ENCODE results near the gene NPTX1.
A peak's percentile ranks its signal among the peaks of the same experiment; 100 is the strongest.

The NPTX1 gene

DNA sequence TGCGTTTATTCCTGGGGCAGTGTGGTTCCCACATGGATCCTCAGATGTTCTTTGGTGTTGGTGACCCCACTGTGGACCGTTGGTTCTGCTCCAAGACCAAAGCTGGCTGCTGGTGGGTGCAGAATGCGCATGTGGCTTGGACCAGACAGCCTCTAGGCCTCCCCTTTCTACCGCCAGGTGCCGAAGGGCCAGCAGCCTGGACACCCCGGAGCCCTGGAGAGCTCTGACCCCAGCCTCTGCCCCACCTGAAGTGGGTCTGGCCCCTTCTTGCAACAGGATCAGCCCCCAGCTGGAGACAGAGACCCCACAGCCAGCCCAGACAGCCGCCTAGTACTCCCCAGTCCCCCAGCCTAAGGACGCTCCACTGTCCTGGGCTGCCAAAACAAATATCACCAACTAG lies 18.4 kb downstream of the NPTX1 start:
- DNase-seq (ENCODE audit: low spot score): no peak

DNA sequence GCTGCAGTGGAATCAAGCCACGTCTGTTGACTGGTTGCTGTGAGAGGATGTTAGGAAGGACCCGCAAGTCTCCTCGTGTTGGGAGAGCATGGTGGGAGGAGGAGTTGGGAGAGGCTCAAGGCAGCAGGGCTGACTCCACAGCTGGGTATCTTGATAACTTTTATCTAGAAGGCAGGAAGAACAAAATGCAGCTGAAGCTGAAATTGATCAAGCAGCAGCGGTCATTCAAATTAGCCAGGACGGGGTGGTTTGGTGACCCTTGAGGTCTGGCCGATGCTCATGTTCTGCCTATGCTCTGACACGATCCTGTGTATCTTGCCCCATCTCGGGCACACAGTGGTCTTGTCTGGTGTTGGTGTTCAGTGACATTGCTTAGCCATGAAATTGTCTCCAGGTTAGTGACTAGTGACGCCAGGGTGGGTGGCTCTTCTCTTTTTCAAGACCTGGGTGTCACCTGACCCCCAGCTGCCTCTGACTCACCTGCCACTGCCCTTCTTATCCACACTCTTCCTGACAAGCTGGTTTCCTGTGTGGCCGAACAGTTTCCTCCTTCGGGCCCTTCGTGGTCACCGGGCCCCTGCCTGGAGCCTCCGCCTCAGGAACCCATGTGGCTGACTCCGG lies 19.1 kb downstream of the NPTX1 start:
- DNase-seq (ENCODE audit: low spot score): no peak

DNA sequence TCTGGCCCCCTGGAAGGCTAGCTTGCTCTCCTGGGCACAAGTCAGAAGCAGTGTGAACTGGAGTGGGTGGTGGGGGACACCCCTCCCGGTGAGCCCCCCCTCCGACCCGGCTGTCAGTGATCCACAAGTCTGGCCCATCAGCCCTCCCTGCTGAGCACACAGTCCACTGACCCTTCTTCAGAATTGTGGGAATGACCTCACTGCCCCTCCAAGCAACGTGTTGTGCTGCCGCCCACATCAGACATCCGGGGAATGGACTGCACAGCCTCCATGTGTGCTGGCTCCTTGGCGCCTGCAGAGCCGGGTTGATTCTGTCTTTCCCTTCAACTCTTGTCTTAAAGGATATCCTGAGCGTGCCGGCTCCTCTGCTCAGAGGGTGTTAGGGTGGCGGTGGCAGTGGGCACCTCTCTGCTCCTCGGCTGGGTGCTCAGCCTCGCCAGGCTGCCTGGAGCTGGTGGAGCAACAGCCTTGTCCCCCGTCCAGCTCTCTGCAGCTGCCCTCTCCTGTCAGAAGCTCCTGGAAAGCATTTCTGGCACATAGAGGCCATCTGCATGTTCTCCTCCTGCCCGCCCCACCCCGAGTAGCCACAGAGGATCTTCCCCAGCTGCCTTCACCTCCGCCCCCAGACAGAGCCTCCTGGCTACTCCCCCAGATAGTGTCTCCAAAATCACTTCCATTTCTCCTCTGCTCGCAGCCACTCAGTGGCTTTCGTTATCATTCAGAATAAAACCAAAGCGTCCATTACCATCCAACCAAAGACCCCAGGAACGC lies 19.8 kb downstream of the NPTX1 start:
- no peak for DNase-seq (ENCODE audit: low spot score)

DNA sequence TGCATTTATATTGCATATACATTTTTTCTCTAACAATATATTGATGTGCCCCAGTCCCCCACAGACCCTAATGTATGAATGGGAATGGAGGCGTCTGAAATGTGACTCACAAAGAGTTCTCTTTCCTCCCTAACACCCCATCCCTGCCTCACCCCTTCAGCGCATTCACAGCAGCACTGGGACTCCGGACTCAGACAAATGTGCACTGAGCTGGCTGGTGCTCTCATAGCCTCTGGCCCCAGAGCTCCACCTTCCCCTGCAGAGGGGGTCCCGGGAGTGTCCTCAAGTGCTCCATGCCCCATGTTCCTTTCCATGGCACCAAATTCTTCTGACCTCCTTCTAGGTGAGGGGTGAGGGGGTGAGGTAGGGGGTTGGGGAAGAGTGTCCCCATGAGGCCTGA lies 20.6 kb downstream of the NPTX1 start:
- no peak for DNase-seq (ENCODE audit: low spot score)

DNA sequence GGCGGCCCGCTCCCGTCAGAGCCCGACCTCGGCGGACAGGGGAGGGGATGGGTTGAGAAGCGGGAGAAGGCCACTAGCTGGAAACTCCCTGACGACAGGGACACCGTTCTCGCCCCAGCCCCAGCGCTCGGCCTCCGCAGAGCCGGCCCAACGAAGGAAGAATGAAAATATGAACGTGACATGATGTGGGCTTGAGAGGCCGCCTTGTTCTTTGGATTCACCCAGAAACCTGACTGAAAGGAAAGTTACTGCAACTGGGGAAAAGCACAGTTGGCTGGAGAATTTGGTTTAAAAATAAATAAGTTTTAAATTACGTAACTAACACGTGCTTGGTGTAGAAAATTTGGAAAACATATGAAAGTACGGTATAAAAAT lies 21.1 kb downstream of the NPTX1 start:
- no peak for DNase-seq (ENCODE audit: low spot score)

DNA sequence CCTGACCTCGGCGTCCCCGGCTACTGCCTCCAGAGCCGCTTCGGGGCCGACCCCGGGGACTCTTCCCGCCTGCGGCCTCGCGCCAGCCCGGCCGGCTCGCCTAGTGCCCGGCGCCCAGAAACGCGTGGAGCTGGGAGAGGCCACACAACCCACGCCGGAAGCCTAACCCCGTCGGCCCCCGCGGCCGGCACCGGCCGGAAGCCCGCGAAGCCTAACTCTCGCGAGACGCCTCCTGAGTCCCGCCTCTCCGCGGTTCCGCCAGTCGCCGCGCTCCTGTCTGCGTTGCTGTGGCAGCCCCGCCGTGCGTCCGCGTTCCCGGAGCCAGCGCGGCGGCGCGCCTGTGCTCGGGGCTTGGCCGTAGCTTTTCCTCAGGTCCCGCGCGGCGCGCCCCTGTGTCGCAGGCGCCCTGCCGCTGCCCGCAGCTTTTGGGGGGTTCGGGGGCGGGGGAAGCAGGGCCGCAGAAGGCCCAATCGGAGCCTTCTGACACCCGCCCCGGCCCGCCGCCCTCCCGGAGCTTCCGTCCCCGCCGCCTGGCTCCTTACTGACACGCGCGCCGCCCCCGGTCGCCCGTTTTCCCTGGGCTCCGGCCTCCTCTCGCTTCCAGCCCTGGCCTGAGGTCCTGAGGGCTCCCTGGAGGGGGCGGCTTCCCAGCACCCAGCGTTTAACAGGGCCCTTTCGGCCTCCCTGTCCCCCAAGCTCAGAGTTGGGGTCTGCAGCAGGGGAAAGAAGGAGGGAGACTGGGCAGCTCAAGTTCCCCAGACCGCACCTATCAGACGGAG lies 21.7 kb downstream of the NPTX1 start:
- DNase-seq (ENCODE audit: low spot score): peak; percentile 97

DNA sequence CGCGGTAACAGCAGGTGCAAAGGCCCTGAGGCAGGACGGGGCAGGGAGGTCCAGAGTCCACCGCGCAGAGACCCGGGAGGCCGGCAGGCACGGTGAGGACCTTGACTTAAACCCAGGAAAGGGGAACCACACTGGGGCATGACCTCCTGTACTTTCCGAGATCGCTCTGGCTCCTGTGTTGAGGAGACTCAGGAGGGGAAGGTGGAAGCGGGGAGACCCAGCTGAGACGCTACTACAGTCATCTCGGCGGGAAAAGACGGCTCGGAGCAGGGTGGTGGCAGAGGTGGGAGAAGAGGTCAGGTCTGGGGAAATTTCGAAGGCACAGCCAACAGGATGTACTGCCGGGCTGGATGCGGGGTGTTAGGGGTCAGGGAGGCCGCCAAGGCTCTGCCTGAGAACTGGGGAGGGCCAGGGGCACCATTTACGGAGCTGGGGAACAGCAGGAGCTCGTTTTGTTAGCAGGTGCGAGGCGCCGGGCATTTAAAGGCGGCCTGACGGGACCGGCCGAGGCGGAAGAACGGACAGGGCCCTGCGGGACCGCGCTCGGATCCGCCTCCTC lies 22.3 kb downstream of the NPTX1 start:
- no peak for DNase-seq (ENCODE audit: low spot score)

DNA sequence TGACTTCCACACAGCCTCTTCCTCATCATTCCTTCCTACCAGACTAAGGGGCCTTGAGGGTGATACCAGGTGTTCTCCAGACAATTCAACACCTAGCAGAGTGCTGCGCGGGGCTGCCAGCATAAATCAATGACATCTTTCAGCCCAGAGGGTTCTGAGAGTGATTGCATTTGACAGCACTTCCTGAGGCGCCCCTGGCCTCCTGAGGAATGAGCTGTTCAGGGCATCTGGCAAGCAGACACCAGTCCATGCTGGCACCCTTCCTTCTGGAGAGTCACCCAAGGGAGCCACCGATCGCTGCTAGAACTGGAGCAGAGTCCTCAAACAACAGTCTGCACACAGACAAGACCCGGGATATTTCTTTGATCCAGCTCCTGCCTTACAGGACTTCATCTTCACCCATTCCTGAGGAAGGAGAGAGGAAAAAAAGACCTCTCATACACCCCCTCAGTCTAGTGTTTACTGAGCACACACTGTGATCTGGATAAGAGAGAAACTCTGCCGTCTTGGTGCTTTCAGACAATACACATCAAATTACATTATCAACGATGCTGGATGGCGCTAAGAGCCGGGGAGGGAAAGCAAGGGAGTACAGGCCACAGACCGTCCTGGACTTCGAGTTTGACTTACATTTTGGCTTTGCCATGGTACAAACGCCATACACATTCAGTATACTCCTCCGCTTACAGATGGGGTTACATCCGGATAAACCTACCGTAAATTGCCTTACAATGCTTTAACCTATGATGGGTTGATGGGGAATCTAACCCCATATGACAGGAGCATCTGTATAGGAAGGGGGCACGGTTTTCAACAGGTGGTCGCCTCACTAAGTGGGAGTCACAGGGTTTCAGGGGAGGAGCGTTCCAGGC lies 23.0 kb downstream of the NPTX1 start:
- DNase-seq (ENCODE audit: low spot score): no peak

DNA sequence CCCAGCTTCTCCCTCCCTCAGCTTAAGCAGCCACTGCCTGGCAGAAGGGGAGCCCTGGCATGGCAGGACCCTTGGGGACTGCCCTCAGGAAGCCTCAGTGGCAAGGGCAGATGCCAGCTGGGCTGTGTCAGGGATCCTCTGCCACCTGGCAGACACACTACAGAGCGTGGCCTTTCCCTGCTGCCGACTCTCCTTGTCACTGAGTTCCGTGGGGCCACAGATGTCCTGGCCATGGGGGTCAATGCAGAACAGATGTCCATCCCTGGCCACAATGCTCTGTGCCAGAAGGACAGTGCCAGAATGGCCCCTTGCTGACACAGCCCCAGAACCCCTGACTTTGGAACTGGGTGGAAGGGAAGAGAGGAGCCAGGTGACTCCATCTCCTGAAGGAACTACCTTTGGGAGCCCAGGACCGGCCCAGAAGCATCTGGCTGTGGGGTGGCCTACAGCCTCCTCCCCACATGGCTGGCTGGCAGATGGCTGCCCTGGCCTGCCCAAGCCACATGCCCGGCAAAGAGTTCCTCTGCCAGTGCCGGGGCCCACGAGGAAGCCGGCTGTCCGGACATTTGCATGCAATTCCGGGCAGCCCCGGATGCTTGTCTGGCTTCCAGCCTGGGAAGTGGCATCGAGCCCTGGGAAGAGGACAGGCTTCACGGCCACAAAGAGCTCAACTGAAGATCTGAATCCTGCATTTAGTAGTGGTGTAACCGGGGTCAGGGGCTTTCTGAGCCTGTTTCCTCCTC lies 24.1 kb downstream of the NPTX1 start:
- no peak for DNase-seq (ENCODE audit: low spot score)

DNA sequence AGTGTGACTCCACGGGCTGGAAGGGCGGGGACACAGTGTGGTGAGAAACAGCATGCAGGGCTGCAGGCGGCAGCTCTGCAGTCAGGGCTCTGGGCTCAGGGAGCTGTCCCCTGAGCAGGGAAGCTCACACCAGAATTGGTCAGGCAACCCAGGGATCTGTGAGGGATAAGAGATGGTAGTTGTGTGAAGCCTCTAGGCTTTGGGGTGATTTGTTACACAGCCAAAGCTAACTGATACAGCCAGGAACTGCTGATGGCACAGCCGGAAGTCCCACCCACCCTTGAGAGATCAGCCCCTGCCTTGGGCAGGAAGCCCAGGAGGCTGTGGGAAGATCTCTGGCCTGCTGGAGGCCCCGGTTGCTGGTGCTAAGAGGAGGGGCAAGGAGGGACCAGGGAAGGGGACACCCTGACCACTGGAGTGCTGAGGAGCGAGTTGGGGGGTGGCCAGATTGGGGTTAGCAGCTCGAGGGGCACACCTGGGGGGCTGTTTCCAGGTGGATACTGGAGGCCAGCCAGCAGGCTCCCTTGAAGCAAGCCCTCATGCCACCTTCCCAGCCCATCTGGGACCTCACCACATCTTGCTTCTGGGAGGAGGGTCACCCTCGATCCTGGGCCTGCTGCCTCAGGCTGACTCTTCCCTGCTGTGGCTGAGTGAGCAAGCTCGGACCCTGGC lies 25.2 kb downstream of the NPTX1 start:
- no peak for DNase-seq (ENCODE audit: low spot score)

DNA sequence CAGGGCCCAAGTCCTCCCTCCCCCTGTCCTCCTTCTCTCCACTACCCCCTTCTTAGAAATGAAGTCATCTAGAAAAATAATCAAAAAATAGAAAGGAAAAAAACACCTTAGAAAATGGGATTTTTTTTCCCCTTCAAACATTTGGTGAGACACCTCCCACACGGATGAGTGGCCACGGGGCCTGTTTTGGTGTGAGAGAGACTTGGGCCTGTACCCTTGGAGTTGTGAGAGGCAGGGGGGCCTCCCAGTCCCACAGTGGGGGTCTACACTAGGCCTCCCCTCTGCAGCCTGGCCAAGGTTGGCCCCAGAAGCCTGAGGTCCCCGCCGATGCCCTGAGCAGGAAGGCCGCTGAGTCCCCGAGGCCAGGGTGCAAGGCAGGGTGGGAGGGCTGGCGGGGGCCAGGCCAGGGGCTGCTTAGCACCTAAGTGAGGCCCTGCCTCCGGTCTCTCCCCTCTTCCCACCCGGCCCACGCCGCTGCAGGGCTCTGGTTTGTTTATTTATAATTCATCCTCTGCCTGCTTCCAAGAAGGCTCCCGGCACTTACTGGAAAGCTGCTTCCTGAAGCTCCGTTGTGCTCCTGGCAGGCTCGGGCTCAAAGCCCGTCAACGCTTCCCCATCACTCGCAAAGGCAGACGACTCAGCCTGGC lies 26.4 kb downstream of the NPTX1 start:
- DNase-seq (ENCODE audit: low spot score): no peak

DNA sequence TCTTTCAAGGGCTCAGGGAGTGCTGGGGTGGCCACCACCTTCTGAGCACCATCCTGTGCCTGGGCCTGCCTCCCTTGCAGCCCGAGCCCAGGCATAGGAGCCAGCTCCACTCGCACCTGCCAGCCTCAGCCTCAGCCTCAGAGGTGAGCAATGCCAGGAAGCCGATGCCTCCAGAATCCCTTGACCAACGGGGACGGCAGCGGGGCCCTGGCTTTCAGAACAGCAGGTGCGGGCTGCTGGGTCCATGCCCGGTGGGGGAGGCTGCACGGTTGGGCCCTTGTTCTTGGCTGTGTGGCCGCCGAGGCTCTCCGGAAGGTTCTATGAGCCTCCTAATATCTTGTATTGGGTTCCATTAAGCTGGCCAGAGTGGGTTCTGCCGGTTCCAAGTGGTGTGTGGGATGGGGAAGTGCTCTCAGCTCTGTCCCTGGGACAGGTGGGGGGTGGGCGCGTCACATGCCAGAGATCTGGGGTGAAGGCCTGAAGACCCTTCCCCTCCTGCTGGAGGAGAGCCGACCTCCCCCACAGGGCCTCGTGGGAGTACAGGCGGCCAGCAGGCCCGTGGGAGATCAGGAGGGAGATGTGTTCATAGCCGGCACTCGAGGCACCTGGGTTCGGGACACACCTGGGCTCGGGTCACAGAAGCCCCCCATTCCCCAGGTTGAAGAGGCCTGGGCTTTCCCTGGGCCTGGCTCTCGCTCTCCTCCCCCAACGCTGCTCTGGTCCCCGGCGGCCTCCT lies 27.0 kb downstream of the NPTX1 start:
- DNase-seq (ENCODE audit: low spot score): no peak

DNA sequence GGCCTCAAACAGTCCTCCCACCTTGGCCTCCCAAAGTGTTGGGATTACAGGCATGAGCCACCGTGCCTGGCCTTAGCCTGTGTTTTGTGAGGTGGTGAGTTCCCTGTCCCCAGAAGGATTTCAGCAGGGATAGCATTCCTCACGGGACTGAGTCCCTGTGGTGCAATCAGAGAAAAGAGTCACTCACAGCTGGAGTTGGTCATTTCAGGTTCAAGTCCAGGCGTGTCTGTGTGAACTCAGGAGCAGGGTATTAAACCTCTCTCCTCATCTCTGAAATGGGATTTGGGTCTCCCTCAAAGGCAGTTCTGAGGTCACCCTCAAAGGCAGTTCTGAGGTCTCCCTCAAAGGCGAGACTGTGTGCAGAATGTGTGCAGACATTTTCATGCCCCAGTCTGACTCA lies 28.6 kb downstream of the NPTX1 start:
- DNase-seq (ENCODE audit: low spot score): no peak

DNA sequence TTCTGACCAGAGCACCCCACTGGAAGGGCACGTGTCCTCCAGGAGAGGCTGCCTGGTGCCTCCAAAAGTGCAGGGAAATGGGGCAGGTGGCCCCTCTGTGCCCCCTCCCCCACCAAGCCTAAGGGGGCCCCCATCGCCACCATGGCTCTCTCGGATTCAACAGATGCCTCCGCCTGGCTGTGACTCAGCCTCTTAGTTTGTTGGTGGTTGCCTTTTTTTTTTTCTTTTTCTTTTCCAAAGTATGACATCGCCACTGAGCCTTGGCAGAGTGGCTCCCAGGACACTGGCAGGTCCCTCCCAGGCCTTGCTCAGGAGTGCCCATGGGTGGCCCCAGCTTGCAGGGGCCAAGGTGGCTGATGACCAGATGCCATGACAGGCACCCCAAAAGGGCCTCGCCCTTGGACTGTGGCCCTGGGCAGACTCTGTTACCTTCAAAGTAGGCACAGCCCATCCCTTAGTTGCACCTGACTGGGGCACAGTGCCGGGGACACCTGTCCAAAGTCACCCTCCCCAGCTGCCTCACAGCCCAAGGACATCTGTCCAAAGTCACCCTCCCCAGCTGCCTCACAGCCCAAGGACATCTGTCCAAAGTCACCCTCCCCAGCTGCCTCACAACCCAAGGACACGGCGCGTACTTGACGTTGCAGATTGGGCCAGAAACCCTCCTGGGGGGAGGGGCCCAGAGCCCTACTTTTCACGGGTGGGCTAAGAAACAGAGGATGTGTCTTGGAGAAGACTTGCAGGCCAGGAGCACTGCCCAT lies 29.6 kb downstream of the NPTX1 start:
- DNase-seq (ENCODE audit: low spot score): no peak

DNA sequence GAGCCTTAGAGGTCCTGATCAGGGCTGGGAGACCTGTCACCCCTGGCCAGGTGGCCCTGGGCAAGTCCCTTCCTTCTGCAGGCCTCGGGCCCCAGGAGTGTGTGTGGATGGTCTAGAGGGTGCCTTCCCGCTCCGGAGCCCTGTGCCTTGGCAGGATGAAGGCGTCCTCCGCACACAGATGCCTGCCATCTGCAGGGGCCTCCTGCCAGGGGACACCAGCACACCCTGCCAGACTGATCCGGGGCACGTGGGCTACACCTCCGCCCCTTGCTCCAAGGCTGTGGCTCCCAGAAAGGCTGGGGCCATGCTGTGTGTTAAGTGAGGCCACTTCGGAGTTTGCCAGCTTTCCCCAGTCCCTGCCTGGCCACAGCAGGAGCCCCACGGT lies 30.7 kb downstream of the NPTX1 start:
- DNase-seq (ENCODE audit: low spot score): no peak

DNA sequence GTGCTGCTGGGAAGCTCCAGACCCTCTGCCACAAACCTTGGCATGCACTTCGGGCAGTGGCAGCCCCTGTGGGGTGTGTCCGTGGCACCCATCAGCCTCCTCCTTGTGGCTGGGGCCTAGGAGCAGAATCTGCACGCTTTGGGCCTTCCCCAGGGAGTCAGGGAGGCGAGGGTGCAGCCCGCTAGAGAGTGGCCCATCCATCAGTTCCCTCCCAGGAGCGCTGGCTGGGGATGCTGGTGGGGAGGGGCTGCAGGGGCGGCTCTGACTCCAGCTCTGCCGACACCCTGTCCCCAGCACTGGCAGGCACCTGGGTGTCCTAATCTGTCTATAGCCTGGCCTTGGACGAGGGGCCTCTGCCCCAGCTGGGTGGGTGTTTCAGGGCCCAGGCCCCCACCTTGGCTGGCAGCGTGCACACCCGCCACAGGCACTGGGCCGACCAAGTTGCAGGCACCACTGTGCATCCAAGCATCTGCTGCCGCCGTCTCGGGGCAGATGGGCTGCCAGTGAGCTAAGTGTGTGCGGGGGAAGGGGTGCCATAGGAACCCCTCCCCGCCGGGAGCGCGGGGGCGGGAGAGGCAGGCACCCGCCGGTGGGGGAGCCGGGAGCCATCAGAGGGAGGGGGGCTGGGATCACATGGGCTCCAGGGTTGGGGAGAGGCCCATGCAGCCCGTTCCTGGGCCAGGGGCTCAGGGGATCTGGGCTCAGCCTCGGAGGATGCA lies 31.2 kb downstream of the NPTX1 start:
- DNase-seq (ENCODE audit: low spot score): no peak

DNA sequence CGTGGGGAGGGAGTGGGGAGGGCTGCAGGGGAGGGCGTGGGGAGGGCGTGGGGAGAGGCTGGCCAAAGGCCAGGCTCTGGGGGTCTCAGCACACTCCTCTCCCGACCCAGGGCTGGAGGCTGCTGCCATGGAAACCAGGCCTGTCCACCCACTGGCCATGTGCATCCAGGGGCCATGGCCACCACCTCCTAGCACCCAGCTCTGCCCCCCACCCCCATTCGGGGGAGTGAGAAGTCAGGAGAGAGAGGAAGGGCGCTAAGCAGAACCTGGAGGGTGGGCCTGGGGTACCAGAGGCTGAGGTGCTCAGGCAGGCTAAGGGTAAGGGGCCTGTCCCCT lies 31.8 kb downstream of the NPTX1 start:
- no peak for DNase-seq (ENCODE audit: low spot score)

All from CD4-positive, alpha-beta T cell treated with Interleukin-6 at 100 ng/mL for 8 hours (primary cell).